GM18520 (cell line): Measurements from ENCODE around the gene ENDOD1.
A peak's percentile ranks its signal among the peaks of the same experiment; 100 is the strongest.

Source experiments
- ATAC-seq: cut with Tn5 transposase; IDR thresholded peaks from one replicate; pipeline ENCODE4 v1.9.1; 2021; ENCODE audit not compliant: unreplicated experiment

ENDOD1 gene

GRCh38 chr11:95138448-95138847, 48.8 kb downstream of the ENDOD1 start:
- ATAC-seq, result peak; percentile 66

- no peak for ATAC-seq
Observed at GRCh38 chr11:95140397-95141033, 50.9 kb downstream of the ENDOD1 start.

- no peak for ATAC-seq
Observed at GRCh38 chr11:95142431-95142830, 52.8 kb downstream of the ENDOD1 start.

GRCh38 chr11:95143106-95143681, 53.5 kb downstream of the ENDOD1 start:
- ATAC-seq, result no peak

- ATAC-seq, result no peak
Observed at GRCh38 chr11:95144313-95145235, 54.9 kb downstream of the ENDOD1 start.

GRCh38 chr11:95145430-95146060, 55.9 kb downstream of the ENDOD1 start:
- ATAC-seq, result no peak

GRCh38 chr11:95147364-95147905, 57.8 kb downstream of the ENDOD1 start:
- no peak for ATAC-seq

GRCh38 chr11:95148406-95148805, 58.8 kb downstream of the ENDOD1 start:
- ATAC-seq, result no peak

- ATAC-seq, result no peak
Observed at GRCh38 chr11:95148938-95149337, 59.3 kb downstream of the ENDOD1 start.

GRCh38 chr11:95149651-95150364, 60.2 kb downstream of the ENDOD1 start:
- ATAC-seq, result no peak

- ATAC-seq, result peak; percentile 78
Observed at GRCh38 chr11:95150956-95151684, 61.5 kb downstream of the ENDOD1 start.

GRCh38 chr11:95152876-95153856, 63.5 kb downstream of the ENDOD1 start:
- ATAC-seq, result no peak

GRCh38 chr11:95153857-95154246, 64.2 kb downstream of the ENDOD1 start:
- no peak for ATAC-seq

GRCh38 chr11:95154514-95154913, 64.9 kb downstream of the ENDOD1 start:
- no peak for ATAC-seq

GRCh38 chr11:95155385-95155784, 65.7 kb downstream of the ENDOD1 start:
- ATAC-seq, result no peak

- ATAC-seq, result no peak
Observed at GRCh38 chr11:95156133-95156721, 66.6 kb downstream of the ENDOD1 start.

GRCh38 chr11:95156916-95157541, 67.4 kb downstream of the ENDOD1 start:
- ATAC-seq, result no peak

- no peak for ATAC-seq
Observed at GRCh38 chr11:95157824-95158223, 68.2 kb downstream of the ENDOD1 start.
